K562 (cell line): ENCODE data around the gene ALDH5A1. TPM values are rescaled to one million over a fixed set of nuclear protein-coding genes. Genes with fewer than 3 reads are reported as not detected.

Source experiments
- ATAC-seq: fragments of 200-7000 bp; cut with Tn5 transposase; 3 replicates; pipeline ENCODE4 v1.9.1; 2020; ENCODE audit warnings: moderate library complexity
- BruUV-seq: library from RNA; stranded (reverse); fragments of 400-500 nt; replicated peaks from 2 replicates; lab custom pipeline; 2021; lab: Mats Ljungman, UMichigan
- CTCF ChIA-PET: fragments of 300-600 bp; formaldehyde crosslinking; extraction: SDS; loops from one replicate; lab custom pipeline; 2021; ENCODE audit warnings: low intra/inter-chr PET ratio; lab: Yijun Ruan, JAX
- POLR2A ChIA-PET: fragments of 300-600, 350-650 bp; sonication (Branson Sonifier 250); formaldehyde crosslinking; extraction: SDS; loops from one replicate; lab custom pipeline; 2021; ENCODE audit warnings: antibody characterized with exemption, inconsistent platforms; lab: Yijun Ruan, JAX
- DNase-seq, 4 experiments: peaks; one replicate each; pipeline versions ENCODE4 v3.0.0 to v3.0.0-alpha.2; 2011 to 2018; ENCODE audit warnings: low spot score in 3 of 4, mixed read lengths in 3 of 4; ENCODE audit errors: extremely low read depth in 1 of 4
- FAIRE-seq: peaks from 2 replicates; lab custom pipeline; 2011; peaks lifted over from hg19 to GRCh38; lab: Jason Lieb, UNC
- H2AFZ ChIP-seq: 2 replicates; pipeline ENCODE4 v1.6.0; 2011; ENCODE audit warnings: low read depth, low read length, control low read depth, inconsistent platforms
- H3K27ac ChIP-seq: fragments of 200-600 bp; 3 replicates; pipeline ENCODE4 v1.8.0; 2011; ENCODE audit warnings: low read depth, mild to moderate bottlenecking, control low read depth, inconsistent platforms, low read length, moderate library complexity, mixed read lengths; ENCODE audit errors: extremely low read depth
- H3K27me3 ChIP-seq, 2 experiments: fragments of 300-600 bp in 1 of 2; 2 replicates in 1 of 2; 3 replicates in 1 of 2; pipeline versions ENCODE4 v1.6.0 to v1.8.0; 2011; ENCODE audit warnings: inconsistent platforms in 2 of 2, low read length in 2 of 2, mild to moderate bottlenecking in 1 of 2, mixed read lengths in 1 of 2, moderate library complexity in 1 of 2; ENCODE audit not compliant: control insufficient read depth in 2 of 2, insufficient read depth in 2 of 2
- H3K36me3 ChIP-seq: fragments of 300-600 bp; 3 replicates; pipeline ENCODE4 v1.8.0; 2011; ENCODE audit warnings: mild to moderate bottlenecking, low read length, inconsistent platforms; ENCODE audit not compliant: control insufficient read depth, insufficient read depth
- H3K4me1 ChIP-seq, 2 experiments: fragments of 200-600 bp in 1 of 2; replicated peaks in 1 of 2; 2 replicates in 1 of 2; 3 replicates in 1 of 2; pipeline versions ENCODE4 v1.5.1 to v1.8.0; 2011; ENCODE audit warnings: inconsistent platforms in 2 of 2, low read length in 2 of 2, mild to moderate bottlenecking in 1 of 2, mixed read lengths in 1 of 2, moderate library complexity in 1 of 2; ENCODE audit not compliant: control insufficient read depth in 2 of 2, insufficient read depth in 2 of 2
- H3K4me2 ChIP-seq: 2 replicates; pipeline ENCODE4 v1.6.1; 2011; ENCODE audit warnings: low read length, control low read depth, inconsistent platforms, mixed read lengths; ENCODE audit not compliant: insufficient read depth
- H3K4me3 ChIP-seq: fragments of 200-600 bp; sonication (generic), shearing (Covaris generic); 2 replicates; pipeline ENCODE4 v1.5.1; 2016; ENCODE audit warnings: control low read depth, inconsistent platforms
- H3K79me2 ChIP-seq: fragments of 200-600 bp; 3 replicates; pipeline ENCODE4 v1.8.0; 2011; ENCODE audit warnings: low read length, inconsistent platforms; ENCODE audit not compliant: control insufficient read depth, insufficient read depth
- H3K9ac ChIP-seq, 2 experiments: 2 replicates each; pipeline versions ENCODE4 v1.6.0 to v1.6.1; 2011; ENCODE audit warnings: low read depth in 2 of 2, low read length in 2 of 2, control low read depth in 1 of 2, inconsistent platforms in 1 of 2, mild to moderate bottlenecking in 1 of 2, mixed read lengths in 1 of 2; ENCODE audit not compliant: insufficient read depth in 1 of 2
- H3K9me1 ChIP-seq: one replicate; pipeline ENCODE4 v1.6.0; 2011; ENCODE audit warnings: inconsistent platforms, mild to moderate bottlenecking, low read length, moderate library complexity; ENCODE audit not compliant: control insufficient read depth, insufficient read depth
- H3K9me3 ChIP-seq: replicated peaks from 2 replicates; pipeline ENCODE4 v1.5.1; 2011; ENCODE audit warnings: low read depth, low read length, inconsistent platforms; ENCODE audit not compliant: control insufficient read depth, insufficient read depth
- H4K20me1 ChIP-seq: replicated peaks from 2 replicates; pipeline ENCODE4 v1.6.1; 2011; ENCODE audit warnings: low read length, inconsistent platforms, mixed read lengths; ENCODE audit not compliant: control insufficient read depth, insufficient read depth
- AFF1 ChIP-seq, 2 experiments: fragments of 450-650 bp; IDR thresholded peaks; 2 replicates each; pipeline ENCODE4 v1.6.1; 2018; ENCODE audit warnings: mild to moderate bottlenecking in 2 of 2, low read depth in 1 of 2; ENCODE audit not compliant: partially characterized antibody in 2 of 2
- HDGF ChIP-seq: fragments of 450-650 bp; IDR thresholded peaks from 2 replicates; pipeline ENCODE4 v1.6.1; 2016
- HNRNPH1 ChIP-seq: fragments of 200-400 bp; formaldehyde crosslinking; optimal IDR thresholded peaks from 2 replicates; pipeline ENCODE3; 2017; ENCODE audit warnings: low read depth, mild to moderate bottlenecking, low read length, moderate library complexity
- POLR3A ChIP-seq: IDR thresholded peaks from 2 replicates; pipeline ENCODE4 v1.6.1; 2011; ENCODE audit warnings: borderline replicate concordance, mild to moderate bottlenecking, moderate library complexity; ENCODE audit not compliant: insufficient read length, insufficient read depth; ENCODE audit errors: extremely low read depth
- ZFPM2 ChIP-seq: fragments of 250-450 bp; sonication (Bioruptor Pico); IDR thresholded peaks from 2 replicates; pipeline ENCODE4 v1.5.1; 2022; ENCODE audit warnings: mild to moderate bottlenecking
- ZNF197 ChIP-seq: fragments of 200-800 bp; sonication (Bioruptor generic); IDR thresholded peaks from 2 replicates; pipeline ENCODE4 v1.6.1; 2016; ENCODE audit warnings: low read depth, missing genetic modification characterization, missing compliant biosample characterization
- ZNF76 ChIP-seq: fragments of 250-450 bp; sonication (Bioruptor Pico); IDR thresholded peaks from 2 replicates; pipeline ENCODE4 v1.4.0; 2020; ENCODE audit warnings: mild to moderate bottlenecking, moderate library complexity, borderline replicate concordance
- WGBS: fragments of 100-300 bp; shearing (Covaris generic); methylation state at CpG from one replicate; pipeline ENCODE4 v1.1.6; 2016; ENCODE audit warnings: low coverage, mixed read lengths; ENCODE audit not compliant: insufficient coverage; ENCODE audit errors: missing lambda C conversion rate; 5-methylcytosine and 5-hydroxymethylcytosine counted together
- in situ Hi-C: fragments of 300-500 bp; cut with MboI; formaldehyde crosslinking; loops from 4 replicates; pipeline ENCODE4 v1.15.0; 2018; ENCODE audit warnings: inconsistent platforms, mixed read lengths
- intact Hi-C: fragments of 100-400 bp; cut with micrococcal nuclease; formaldehyde crosslinking; loops from 2 replicates; pipeline ENCODE4 v1.14.2; 2022
- polyA plus RNA-seq, 8 experiments: library from polyadenylated mRNA; depleted of rRNA in 4 of 8; stranded (reverse) in 5 of 8; unstranded in 3 of 8; fragments of >200 nt; fragmentation: Nextera tagmentation in 2 of 8; fragmentation: Illumina TruSeq in 1 of 8; extraction: Ambion mirVana in 2 of 8; extraction: Trizol in 1 of 8; gene quantifications; 2 replicates each; pipeline versions ENCODE4 v1.2.1 to v1.2.3, GENCODE V29; 2011 to 2014; ENCODE audit warnings: inconsistent platforms in 1 of 8, missing spikeins in 1 of 8
- total RNA-seq, 7 experiments: library from RNA; depleted of rRNA in 6 of 7; stranded (reverse); fragments of >200 nt in 6 of 7; fragmentation: Illumina TruSeq in 2 of 7; extraction: Trizol in 2 of 7; gene quantifications; 2 replicates each; pipeline versions ENCODE4 v1.2.1 to v1.2.3, GENCODE V29; 2011 to 2021; ENCODE audit warnings: low replicate concordance in 1 of 7

The ALDH5A1 gene
- total and polyA plus RNA-seq, 9 of the 15 experiments (the other 6 are each of a cell fraction or from before 2014, with no cell fraction given), result 2.2 to 19.7 (median 9.5) TPM

GRCh38 chr6:24576447-24576846, 81.7 kb downstream of the ALDH5A1 start:
- peaks cover 33 to 34% of the 10 kb centered on the region in 2 experiments for H3K27me3 ChIP-seq
- TF ChIP-seq POLR3A (no peak), ZFPM2 (CRISPR knock-in tag) (no peak), AFF1 (IDR thresholded peaks at IDR 0.05; ENCODE audit: low read depth in 1 of 2, partially characterized antibody in 2 of 2) (no peak), HNRNPH1 (no peak), ZNF197 (CRISPR knock-in tag) (no peak), HDGF (no peak), ZNF76 (CRISPR knock-in tag) (no peak)
- TF ChIP-seq, all 486 proteins: peak for 0
- H3K36me3 ChIP-seq, result no peaks in the 10 kb centered on the region
- CTCF ChIA-PET, result interaction anchor here (0.7 kb wide), 1 partner anchor 124 kb away, joined by 3 read pairs; no protein-coding TSS in a partner anchor
- no peak overlapping the region for H3K4me3 ChIP-seq
- H2AFZ ChIP-seq, result no peak overlapping the region
- no peak overlapping the region for H3K27ac ChIP-seq
- no peaks in the 10 kb centered on the region for H3K9me1 ChIP-seq
- no peaks in the 10 kb centered on the region for H3K79me2 ChIP-seq
- ATAC-seq, result no peak
- 2% methylated on average over 6 of the region's 6 CpGs for WGBS
- H4K20me1 ChIP-seq, result no peaks in the 10 kb centered on the region
- no TSS peak for BruUV-seq
- no peaks in the 10 kb centered on the region for H3K4me1 ChIP-seq
- H3K9me3 ChIP-seq, result no peaks in the 10 kb centered on the region
- DNase-seq, result no peak
- POLR2A ChIA-PET, result interaction anchor here (0.6 to 1.3 kb wide), 2 partner anchors 14 to 98 kb away, joined by 3 read pairs; no protein-coding TSS in a partner anchor
- no peak overlapping the region for H3K9ac ChIP-seq
- intact Hi-C loops (no loop called here), in situ Hi-C loops (loop anchor here (10.0 kb wide), 1 partner anchor 188 kb away; no protein-coding TSS in a partner anchor)
- FAIRE-seq, result no peak
- no peak overlapping the region for H3K4me2 ChIP-seq
